ENCODE results near the gene DNAJC7.
A peak's percentile ranks its signal among the peaks of the same experiment; 100 is the strongest.

DNAJC7 gene

GRCh38 chr17:42016941-42017865, at the start of gene DNAJC7:
Gene DNAJC7, minus strand, starts transcription at chr17:42017439. Its CDS starts 23 bp downstream, at chr17:42017416.
- DNase-seq (peak; percentile 91), ATAC-seq (peak; percentile 93)

GRCh38 chr17:42065201-42065600, 48.0 kb upstream of the DNAJC7 start:
- ATAC-seq: no peak

GRCh38 chr17:42062681-42063080, 45.4 kb upstream of the DNAJC7 start:
- ATAC-seq: no peak
- no peak for DNase-seq

More at GRCh38 chr17:42065201-42065600, 48.0 kb upstream of the DNAJC7 start:
- no peak for DNase-seq

- no peak for DNase-seq
- ATAC-seq: no peak
Observed at GRCh38 chr17:42061646-42062487, 44.6 kb upstream of the DNAJC7 start.

GRCh38 chr17:42060231-42060630, 43.0 kb upstream of the DNAJC7 start:
- ATAC-seq (no peak), DNase-seq (no peak)

GRCh38 chr17:42059815-42060214, 42.6 kb upstream of the DNAJC7 start:
- ATAC-seq (no peak), DNase-seq (no peak)

- ATAC-seq (no peak), DNase-seq (no peak)
Observed at GRCh38 chr17:42058063-42058462, 40.8 kb upstream of the DNAJC7 start.

GRCh38 chr17:42056635-42057034, 39.4 kb upstream of the DNAJC7 start:
- ATAC-seq: no peak

GRCh38 chr17:42055496-42055895, 38.3 kb upstream of the DNAJC7 start:
- ATAC-seq: no peak
- DNase-seq: no peak

More at GRCh38 chr17:42056635-42057034, 39.4 kb upstream of the DNAJC7 start:
- DNase-seq: no peak

- ATAC-seq (no peak), DNase-seq (no peak)
Observed at GRCh38 chr17:42055027-42055426, 37.8 kb upstream of the DNAJC7 start.

GRCh38 chr17:42053731-42054500, 36.7 kb upstream of the DNAJC7 start:
- DNase-seq: no peak
- no peak for ATAC-seq

- DNase-seq (no peak), ATAC-seq (no peak)
Observed at GRCh38 chr17:42052346-42052877, 35.2 kb upstream of the DNAJC7 start.

- DNase-seq (no peak), ATAC-seq (no peak)
Observed at GRCh38 chr17:42051645-42052044, 34.4 kb upstream of the DNAJC7 start.

- DNase-seq (no peak), ATAC-seq (no peak)
Observed at GRCh38 chr17:42051013-42051400, 33.8 kb upstream of the DNAJC7 start.

GRCh38 chr17:42050393-42051012, 33.3 kb upstream of the DNAJC7 start, which contains the start of gene C17orf113:
Gene C17orf113, minus strand, starts transcription at chr17:42050601. Its CDS starts 7,225 bp downstream, at chr17:42043376.
- DNase-seq (peak; percentile 53), ATAC-seq (peak; percentile 68)

GRCh38 chr17:42049834-42050392, 32.7 kb upstream of the DNAJC7 start:
- ATAC-seq: no peak
- no peak for DNase-seq

- DNase-seq (no peak), ATAC-seq (no peak)
Observed at GRCh38 chr17:42047343-42047742, 30.1 kb upstream of the DNAJC7 start.

GRCh38 chr17:42045719-42046118, 28.5 kb upstream of the DNAJC7 start:
- ATAC-seq: no peak
- no peak for DNase-seq

- no peak for ATAC-seq
- DNase-seq: no peak
Observed at GRCh38 chr17:42042598-42043319, 25.5 kb upstream of the DNAJC7 start.

GRCh38 chr17:42041619-42042018, 24.4 kb upstream of the DNAJC7 start:
- no peak for ATAC-seq

More at GRCh38 chr17:42041619-42042018, 24.4 kb upstream of the DNAJC7 start:
- DNase-seq: no peak

All from stimulated activated naive CD8-positive, alpha-beta T cell treated with anti-CD3 and anti-CD28 coated beads, Interleukin-15, Interleukin-2, amounts not matched to agents 100 U/mL and 50 U/mL, for 24 hours (primary cell).